ENCODE data around the gene SCN5A.

DNA sequence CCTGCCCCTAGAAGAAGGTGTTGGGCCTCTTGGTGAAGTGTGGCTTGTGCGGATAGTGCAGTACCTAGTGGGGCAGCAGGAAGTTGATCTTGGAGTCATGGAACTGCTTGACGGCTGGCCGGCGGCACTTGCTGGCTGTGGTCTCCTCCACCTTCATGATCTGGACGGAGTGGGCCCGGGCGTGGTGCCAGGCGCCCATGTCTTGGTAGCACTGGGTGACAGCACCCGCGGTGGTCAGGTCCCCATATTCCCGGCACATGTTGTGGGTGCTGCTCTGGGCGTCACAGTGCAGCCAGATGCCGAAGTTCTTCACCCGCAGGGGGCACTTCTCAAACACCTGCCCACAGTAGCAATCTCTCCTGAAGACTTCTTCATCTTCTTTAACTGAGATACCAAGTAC is 122.7 kb downstream of the SCN5A start:
- TF ChIP-seq, protein P1, sequence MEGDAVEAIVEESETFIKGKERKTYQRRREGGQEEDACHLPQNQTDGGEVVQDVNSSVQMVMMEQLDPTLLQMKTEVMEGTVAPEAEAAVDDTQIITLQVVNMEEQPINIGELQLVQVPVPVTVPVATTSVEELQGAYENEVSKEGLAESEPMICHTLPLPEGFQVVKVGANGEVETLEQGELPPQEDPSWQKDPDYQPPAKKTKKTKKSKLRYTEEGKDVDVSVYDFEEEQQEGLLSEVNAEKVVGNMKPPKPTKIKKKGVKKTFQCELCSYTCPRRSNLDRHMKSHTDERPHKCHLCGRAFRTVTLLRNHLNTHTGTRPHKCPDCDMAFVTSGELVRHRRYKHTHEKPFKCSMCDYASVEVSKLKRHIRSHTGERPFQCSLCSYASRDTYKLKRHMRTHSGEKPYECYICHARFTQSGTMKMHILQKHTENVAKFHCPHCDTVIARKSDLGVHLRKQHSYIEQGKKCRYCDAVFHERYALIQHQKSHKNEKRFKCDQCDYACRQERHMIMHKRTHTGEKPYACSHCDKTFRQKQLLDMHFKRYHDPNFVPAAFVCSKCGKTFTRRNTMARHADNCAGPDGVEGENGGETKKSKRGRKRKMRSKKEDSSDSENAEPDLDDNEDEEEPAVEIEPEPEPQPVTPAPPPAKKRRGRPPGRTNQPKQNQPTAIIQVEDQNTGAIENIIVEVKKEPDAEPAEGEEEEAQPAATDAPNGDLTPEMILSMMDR (optimal IDR thresholded peaks at IDR 0.05 in 1 of 3, IDR thresholded peaks at IDR 0.05 in 1 of 3, conservative IDR thresholded peaks at IDR 0.05 in 1 of 3; ENCODE audit: extremely low read depth in 1 of 3, insufficient read depth in 2 of 3, low read length in 3 of 3), result no peak
- no peak for TF ChIP-seq EZH2 (IDR thresholded peaks at IDR 0.05; ENCODE audit: low read length)
